ENCODE results near the gene CNTN6. TPM values are rescaled to one million over a fixed set of nuclear protein-coding genes. Genes with fewer than 3 reads are reported as not detected.

Gene CNTN6
- total and polyA plus RNA-seq, 2 donors (not counting 1 experiment from before 2014, with no cell fraction given), result not detected

DNA sequence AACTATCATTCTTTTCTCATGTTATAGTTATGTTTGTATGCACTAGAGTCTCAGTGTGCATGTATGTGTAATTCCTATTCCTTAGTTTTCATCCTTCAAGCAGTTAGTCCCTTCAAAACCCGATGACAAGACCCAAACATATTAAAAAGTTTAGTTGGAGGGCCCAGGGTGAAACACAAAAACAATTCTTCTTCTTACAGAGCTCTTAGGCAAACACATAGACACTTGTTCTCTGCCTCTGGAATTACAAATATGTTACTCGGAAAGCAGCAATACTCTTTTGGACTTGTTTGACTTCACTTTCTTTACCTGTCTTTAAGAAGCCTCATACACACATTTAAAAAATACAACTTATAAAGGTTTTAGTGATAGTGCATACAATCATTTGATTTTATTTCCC is 763 bp upstream of the CNTN6 start:
- Histone ChIP-seq H3K27ac (ENCODE audit: low read length in 2 of 2) (no peak overlapping the region), H3K9ac (ENCODE audit: low read length) (no peak overlapping the region), H3K79me2 (ENCODE audit: control insufficient read depth, insufficient read depth, low read length) (no peaks in the 10 kb centered on the region), H3K36me3 (replicated peaks in 1 of 2; ENCODE audit: control extremely low read depth in 1 of 2, control insufficient read depth in 1 of 2, extremely low read depth in 1 of 2, insufficient read depth in 2 of 2, low read length in 1 of 2) (no peaks in the 10 kb centered on the region), H4K20me1 (ENCODE audit: control insufficient read depth, insufficient read depth, low read length, poor library complexity, severe bottlenecking) (no peaks in the 10 kb centered on the region), H2AFZ (ENCODE audit: insufficient read depth, low read depth, low read length, poor library complexity, severe bottlenecking) (no peak overlapping the region), H3K4me3 (ENCODE audit: control extremely low read depth in 1 of 5, extremely low read depth in 1 of 5, insufficient read depth in 1 of 5, low read depth in 2 of 5, low read length in 4 of 5) (no peak overlapping the region), H3K4me1 (ENCODE audit: control insufficient read depth in 2 of 2, insufficient read depth in 2 of 2, low read length in 2 of 2) (no peaks in the 10 kb centered on the region), H3K4me2 (replicated peaks; ENCODE audit: low read depth, low read length, poor library complexity, severe bottlenecking) (no peak overlapping the region), H3K27me3 (replicated peaks in 1 of 4; ENCODE audit: control extremely low read depth in 1 of 4, control insufficient read depth in 3 of 4, insufficient read depth in 4 of 4, low read length in 3 of 4) (no peaks in the 10 kb centered on the region), H3K9me3 (ENCODE audit: control extremely low read depth in 1 of 3, control insufficient read depth in 2 of 3, insufficient read depth in 1 of 3, low read length in 2 of 3) (peaks cover 0 to 4% (median 0%) of the 10 kb centered on the region in 3 donors)
- no peaks in the 10 kb centered on the region for H3K9me3 Mint-ChIP-seq (ENCODE audit: insufficient read depth)
- no peak for TF ChIP-seq EZH2 (IDR thresholded peaks at IDR 0.05; ENCODE audit: borderline replicate concordance, insufficient read depth, low read depth, low read length, poor library complexity, severe bottlenecking)
- TF ChIP-seq, protein P1, sequence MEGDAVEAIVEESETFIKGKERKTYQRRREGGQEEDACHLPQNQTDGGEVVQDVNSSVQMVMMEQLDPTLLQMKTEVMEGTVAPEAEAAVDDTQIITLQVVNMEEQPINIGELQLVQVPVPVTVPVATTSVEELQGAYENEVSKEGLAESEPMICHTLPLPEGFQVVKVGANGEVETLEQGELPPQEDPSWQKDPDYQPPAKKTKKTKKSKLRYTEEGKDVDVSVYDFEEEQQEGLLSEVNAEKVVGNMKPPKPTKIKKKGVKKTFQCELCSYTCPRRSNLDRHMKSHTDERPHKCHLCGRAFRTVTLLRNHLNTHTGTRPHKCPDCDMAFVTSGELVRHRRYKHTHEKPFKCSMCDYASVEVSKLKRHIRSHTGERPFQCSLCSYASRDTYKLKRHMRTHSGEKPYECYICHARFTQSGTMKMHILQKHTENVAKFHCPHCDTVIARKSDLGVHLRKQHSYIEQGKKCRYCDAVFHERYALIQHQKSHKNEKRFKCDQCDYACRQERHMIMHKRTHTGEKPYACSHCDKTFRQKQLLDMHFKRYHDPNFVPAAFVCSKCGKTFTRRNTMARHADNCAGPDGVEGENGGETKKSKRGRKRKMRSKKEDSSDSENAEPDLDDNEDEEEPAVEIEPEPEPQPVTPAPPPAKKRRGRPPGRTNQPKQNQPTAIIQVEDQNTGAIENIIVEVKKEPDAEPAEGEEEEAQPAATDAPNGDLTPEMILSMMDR (IDR thresholded peaks at IDR 0.05), result no peak
- no peak overlapping the region for H3K27ac Mint-ChIP-seq
- intact Hi-C loops (cut with micrococcal nuclease), result no loop called here
- ATAC-seq (ENCODE audit: low read depth) (no peak), DNase-seq (no peak)
- H3K4me1 Mint-ChIP-seq, result no peaks in the 10 kb centered on the region
- H3K27me3 Mint-ChIP-seq, result no peaks in the 10 kb centered on the region
- H3K4me3 Mint-ChIP-seq, result no peak overlapping the region
- ChIA-PET POLR2A (no interaction called here), CTCF (no interaction called here)
- no CpG with 5 or more reads among the region's 2 CpGs for WGBS (ENCODE audit: insufficient coverage)

DNA sequence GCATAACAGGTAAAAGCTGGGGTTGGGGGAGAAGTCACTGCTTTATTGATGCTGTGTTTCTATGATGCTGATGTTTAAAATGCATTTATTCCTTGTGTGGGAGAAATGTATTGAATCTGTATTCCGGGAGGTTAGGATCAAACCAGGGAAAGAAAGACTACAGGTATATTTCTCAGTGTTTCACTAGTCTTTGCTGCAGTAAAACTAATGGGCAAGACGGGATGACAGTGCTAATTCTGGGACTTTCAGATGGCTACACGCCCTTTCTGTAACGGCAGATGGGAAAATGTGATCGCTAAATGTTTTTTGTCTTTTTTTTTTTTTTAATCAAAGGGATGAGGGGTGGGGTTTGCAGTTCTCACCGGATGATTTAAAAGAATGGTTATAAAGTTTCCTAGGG is 393 bp downstream of the CNTN6 start:
- no peak for ATAC-seq (ENCODE audit: low read depth)
- no peaks in the 10 kb centered on the region for H3K27me3 Mint-ChIP-seq
- H3K4me1 ChIP-seq (ENCODE audit: control insufficient read depth in 2 of 2, insufficient read depth in 2 of 2, low read length in 2 of 2), result no peaks in the 10 kb centered on the region
- no peak overlapping the region for H3K4me2 ChIP-seq (replicated peaks; ENCODE audit: low read depth, low read length, poor library complexity, severe bottlenecking)
- TF ChIP-seq EZH2 (IDR thresholded peaks at IDR 0.05; ENCODE audit: borderline replicate concordance, insufficient read depth, low read depth, low read length, poor library complexity, severe bottlenecking), result no peak
- TF ChIP-seq, protein P1 (IDR thresholded peaks at IDR 0.05), result no peak
- CTCF ChIA-PET, result interaction anchor here (0.7 kb wide), 1 partner anchor 515 kb away, joined by 4 read pairs; no protein-coding TSS in a partner anchor
- H4K20me1 ChIP-seq (ENCODE audit: control insufficient read depth, insufficient read depth, low read length, poor library complexity, severe bottlenecking), result no peaks in the 10 kb centered on the region
- 88% methylated on average over 5 of the region's 6 CpGs for WGBS (ENCODE audit: insufficient coverage)
- H3K36me3 ChIP-seq (replicated peaks in 1 of 2; ENCODE audit: control extremely low read depth in 1 of 2, control insufficient read depth in 1 of 2, extremely low read depth in 1 of 2, insufficient read depth in 2 of 2, low read length in 1 of 2), result no peaks in the 10 kb centered on the region
- no peaks in the 10 kb centered on the region for H3K27me3 ChIP-seq (replicated peaks in 1 of 4; ENCODE audit: control extremely low read depth in 1 of 4, control insufficient read depth in 3 of 4, insufficient read depth in 4 of 4, low read length in 3 of 4)
- no peaks in the 10 kb centered on the region for H3K79me2 ChIP-seq (ENCODE audit: control insufficient read depth, insufficient read depth, low read length)
- intact Hi-C loops (cut with micrococcal nuclease), result no loop called here
- no peaks in the 10 kb centered on the region for H3K9me3 Mint-ChIP-seq (ENCODE audit: insufficient read depth)
- no peak overlapping the region for H3K9ac ChIP-seq (ENCODE audit: low read length)
- no peak overlapping the region for H3K27ac Mint-ChIP-seq
- H3K4me1 Mint-ChIP-seq, result no peaks in the 10 kb centered on the region
- no peak overlapping the region for H3K4me3 ChIP-seq (ENCODE audit: control extremely low read depth in 1 of 5, extremely low read depth in 1 of 5, insufficient read depth in 1 of 5, low read depth in 2 of 5, low read length in 4 of 5)
- POLR2A ChIA-PET, result no interaction called here
- H2AFZ ChIP-seq (ENCODE audit: insufficient read depth, low read depth, low read length, poor library complexity, severe bottlenecking), result no peak overlapping the region
- no peak overlapping the region for H3K27ac ChIP-seq (ENCODE audit: low read length in 2 of 2)
- no peak overlapping the region for H3K4me3 Mint-ChIP-seq
- peaks cover 0 to 4% (median 0%) of the 10 kb centered on the region in 3 donors for H3K9me3 ChIP-seq (ENCODE audit: control extremely low read depth in 1 of 3, control insufficient read depth in 2 of 3, insufficient read depth in 1 of 3, low read length in 2 of 3)
- no peak for DNase-seq
